HG03520 (cell line): ENCODE data around the gene GLI1.
A peak's percentile ranks its signal among the peaks of the same experiment; 100 is the strongest.
"Not testable (repeated sequence)": the region's sequence is repeated elsewhere in the genome, so short reads cannot be mapped to it uniquely, and the experiment has no call there.

ENCODE experiments used
- ATAC-seq: cut with Tn5 transposase; IDR thresholded peaks from one replicate; pipeline ENCODE4 v1.9.1; 2021; ENCODE audit warnings: mild to moderate bottlenecking, moderate library complexity; ENCODE audit not compliant: unreplicated experiment

The GLI1 gene

DNA sequence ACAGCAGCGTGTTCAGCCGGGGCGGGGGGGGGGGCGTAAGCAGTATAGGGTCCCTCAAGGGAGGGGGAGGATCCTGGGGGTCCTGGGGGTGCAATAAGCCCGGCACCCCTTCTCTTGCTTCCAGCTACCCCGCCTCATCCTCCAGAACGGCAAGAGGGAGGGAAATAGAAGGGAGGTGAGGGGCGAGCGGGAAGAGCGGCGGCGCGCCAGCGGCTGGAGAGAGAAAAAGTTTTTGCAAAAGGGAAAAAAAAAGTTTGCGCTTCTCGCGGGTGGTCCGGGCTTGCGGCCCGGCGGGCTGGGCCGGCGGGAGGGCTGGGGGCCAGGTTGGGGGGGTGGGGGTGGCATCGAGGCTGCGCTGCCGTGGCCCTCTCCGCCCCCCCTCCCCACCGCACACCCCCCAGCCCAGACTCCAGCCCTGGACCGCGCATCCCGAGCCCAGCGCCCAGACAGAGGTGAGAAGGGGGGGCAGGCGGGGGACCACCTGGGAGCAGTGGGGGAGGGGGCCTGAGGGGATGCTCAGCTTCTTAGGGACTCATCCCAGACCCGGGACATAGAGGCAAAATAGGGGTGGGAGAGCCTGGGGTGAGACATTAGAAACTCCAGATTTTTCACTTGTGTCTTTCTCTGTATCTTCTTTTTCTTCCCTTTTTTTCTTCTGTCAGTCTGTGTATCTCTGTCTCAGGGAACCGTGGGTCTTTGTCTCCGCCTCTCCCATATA, at the start of gene GLI1:
GLI1 (plus strand) TSS at position 36 of the 718 bp plus-strand sequence. CDS start 3,907 bp downstream, outside the sequence.
- ATAC-seq = no peak

- no peak for ATAC-seq
Observed at GRCh38 chr12:57410534-57410933, 49.1 kb upstream of the GLI1 start.

DNA sequence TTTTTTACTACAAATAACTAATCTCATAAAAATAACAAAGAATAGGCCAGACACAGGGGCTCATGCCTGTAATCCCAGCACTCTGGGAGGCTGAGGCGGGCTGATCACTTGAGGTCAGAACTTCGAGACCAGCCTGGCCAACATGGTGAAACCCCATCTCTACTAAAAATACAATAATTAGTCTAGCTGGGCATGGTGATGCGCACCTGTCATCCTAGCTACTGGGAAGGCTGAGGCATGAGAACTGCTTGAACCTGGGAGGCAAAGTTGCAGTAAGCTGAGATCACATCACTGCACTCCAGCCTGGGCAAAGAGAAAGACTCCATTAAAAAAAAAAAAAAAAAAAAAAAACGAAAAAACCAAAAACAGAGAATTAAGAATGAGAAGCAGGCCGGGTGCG, 45.4 kb upstream of the GLI1 start:
- not testable (repeated sequence) for ATAC-seq

DNA sequence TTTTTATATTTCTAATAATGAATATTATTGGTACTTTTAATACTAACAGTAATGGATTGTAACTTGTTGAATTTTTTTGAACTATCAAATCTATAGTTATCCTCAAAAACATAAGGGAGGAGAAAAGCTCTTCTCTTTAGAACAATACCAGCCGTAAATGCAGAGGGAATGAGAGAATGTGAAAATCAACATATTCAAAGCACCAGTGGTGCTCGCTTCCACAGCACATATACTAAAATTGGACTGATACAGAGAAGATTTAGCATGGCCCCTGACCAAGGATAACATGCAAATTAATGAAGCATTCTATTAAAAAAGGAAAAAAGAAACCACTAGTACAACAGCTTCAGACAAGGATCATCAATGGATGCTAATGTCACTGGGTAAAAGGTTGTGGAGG, 44.5 kb upstream of the GLI1 start:
- no peak for ATAC-seq

DNA sequence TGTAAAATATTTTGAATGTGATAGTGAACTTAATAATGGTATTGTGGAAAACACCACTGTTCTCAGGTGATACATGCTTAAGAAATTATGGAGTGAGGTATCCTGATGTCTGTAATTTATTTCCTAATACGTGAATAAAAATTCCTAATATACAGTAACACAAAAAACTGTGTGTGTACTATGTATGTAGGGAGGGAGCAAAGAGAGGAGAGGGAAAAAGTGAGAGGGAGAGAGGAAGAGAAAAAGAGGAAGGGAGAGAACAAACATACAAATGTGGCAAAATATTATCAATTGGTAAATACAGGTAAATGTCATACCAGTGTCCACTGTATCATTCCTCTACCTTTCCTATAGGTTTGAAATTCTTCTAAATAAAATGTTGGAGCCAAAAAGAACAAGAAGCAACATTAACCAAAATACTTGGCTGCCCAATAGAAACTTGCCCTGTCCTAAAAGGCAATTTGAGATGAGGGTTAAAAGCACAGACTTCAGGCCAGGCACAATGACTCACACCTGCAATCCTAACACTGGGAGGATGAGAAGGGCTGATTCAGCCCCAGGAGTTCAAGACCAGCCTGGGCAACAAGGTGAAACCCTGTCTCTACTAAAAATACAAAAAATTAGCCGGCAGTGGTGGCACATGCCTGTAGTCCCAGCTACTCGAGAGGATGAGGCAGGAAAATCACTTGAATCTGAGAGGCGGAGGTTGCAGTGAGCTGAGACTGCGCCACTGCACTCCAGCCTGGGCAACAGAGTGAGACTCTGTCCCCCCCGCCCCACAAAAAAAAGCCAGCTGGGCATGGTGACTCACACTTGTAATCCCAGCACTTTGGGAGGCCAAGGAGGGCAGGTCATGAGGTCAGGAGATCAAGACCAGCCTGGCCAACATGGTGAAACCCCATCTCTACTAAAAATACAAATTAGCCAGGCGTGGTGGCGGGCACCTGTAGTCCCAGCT, 43.3 kb upstream of the GLI1 start:
- ATAC-seq = no peak

GRCh38 chr12:57418255-57418654, 41.3 kb upstream of the GLI1 start:
- no peak for ATAC-seq

DNA sequence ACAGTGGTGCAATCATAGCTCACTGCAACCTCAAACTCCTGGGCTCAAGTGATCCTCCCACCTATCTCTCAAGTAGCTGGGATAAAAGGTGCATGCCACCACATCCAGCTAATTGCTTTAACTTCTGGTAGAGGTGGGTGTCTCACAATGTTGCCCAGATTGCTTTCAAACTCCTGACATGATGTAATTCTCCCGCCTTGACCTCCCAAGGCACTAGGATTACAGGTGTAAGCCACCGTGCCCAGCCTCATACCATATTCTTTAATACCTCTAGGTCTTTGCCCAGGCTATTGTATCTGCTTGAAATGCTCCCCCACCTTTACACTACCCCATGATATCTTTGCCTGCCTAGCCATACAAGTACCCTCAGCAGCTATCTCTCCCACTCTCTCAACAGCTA, 40.1 kb upstream of the GLI1 start:
- no peak for ATAC-seq

DNA sequence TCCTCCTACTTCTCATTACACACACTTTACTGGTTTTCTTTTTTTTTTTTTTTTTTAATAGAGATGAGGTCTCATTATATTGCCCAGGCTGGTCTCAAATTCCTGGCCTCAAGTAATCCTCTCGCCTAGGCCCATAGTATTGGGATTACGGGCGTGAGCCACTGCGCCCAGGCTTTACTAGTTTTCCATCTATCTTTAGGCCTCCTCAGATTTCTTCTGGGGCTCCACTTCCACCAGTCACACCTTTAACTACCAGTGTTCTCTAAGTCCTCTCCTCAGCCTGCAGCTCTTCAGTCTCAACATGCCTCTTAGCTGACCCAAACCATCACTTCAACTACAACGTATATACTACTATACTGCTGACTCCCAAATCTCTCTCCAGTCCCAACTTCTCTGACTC, 39.1 kb upstream of the GLI1 start:
- ATAC-seq = no peak

GRCh38 chr12:57426948-57427347, 32.6 kb upstream of the GLI1 start:
- not testable (repeated sequence) for ATAC-seq

GRCh38 chr12:57428965-57429364, 30.6 kb upstream of the GLI1 start:
- ATAC-seq = no peak

DNA sequence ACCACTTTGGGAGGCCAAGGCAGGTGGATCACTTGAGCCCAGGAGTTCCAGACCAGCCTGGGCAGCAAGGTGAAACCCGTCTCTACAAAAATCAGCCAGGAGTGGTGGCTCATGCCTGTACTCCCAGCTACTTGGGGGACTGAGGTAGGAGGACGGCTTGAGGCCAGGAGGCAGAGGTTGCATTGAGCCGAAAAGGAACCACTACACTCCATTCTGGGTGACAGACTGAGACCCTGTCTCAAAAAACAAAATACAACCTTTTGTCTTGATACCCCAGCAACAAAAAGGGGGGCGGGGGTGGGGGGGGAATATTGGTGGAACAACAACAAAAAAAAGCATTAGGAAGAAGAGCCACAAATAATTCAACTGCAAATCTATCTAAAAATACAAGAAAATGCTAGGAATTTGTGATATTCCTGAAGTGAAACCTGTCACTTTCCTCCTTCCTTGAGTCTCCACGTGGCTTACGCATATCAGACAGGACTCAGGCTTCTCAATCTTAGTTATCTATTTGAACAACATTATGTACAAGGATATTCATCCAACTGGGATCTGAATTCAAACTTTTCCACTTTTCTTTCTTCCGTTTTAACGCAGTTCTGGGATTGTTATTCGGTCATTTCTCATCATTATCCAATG, 30.0 kb upstream of the GLI1 start:
- ATAC-seq = no peak

DNA sequence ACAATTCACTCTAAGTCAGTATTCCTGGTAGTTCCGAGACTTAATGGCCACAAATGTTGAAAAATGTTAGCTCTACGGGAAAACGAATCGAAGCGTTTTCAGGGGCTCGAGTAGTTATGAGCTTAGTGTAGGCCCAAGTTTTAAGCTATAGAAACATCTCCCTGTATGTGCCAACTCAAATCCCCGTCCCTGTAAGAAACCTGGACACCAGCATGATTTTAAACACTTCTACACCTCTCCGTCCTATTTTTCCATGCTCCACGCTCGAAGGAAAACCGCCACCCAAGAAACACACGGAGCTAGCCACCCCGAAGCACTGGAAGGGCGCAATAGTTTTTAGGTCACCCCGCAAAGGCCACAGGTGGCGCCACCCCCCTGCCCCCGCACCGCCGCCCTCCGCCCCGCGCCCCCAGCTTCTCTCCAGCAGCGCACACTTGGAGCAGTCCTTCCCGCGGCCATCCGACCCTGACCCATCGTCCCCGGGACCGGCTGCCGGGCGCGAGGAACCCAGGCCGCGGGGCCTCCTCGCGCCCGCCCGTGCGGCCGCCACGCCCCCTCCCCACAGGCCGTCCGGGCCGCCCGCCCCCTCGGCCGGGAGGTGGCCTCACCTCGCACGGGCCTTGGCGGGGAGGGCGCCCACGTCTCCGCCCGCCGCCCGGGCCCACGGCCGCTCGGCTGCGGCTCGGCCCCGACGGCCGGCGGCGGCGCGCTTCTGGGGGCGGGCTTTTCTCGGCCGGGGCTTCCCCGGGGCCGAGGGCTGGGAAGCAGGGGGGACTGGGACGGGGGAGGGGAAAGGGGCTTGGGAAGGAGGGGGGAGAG, 29.3 kb upstream of the GLI1 start:
- ATAC-seq = peak; percentile 40

DNA sequence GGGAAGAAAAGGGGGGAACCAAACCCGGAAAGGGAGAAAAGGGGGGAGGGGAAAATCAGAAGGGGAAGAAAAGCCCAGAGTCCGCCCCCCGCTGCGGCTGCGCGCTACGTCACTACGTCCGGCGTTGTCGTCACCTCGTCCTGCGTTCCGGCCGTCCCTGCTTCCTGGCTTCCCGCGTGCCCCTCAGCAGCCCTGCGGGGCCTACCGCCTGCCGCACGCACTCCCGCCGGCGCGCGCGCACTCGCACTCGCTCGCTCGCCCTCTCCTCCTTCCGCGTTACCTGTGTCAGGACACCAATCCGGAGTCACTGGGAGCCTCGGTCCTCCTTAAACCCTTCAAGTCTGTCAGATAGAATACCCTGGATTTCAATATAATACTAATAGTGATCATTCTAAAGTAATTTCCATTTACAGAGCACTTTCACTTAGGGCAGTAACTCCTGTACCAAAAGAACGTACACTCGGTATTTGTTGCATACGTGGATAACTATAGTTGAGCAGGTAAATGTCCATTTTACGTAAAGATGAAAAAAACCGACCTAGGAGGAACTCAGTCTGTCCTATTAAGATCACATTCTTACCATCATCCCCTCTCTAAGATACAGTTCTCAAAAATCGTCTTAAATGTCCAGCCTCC, 28.5 kb upstream of the GLI1 start, which contains the start of gene R3HDM2:
R3HDM2 (minus strand) TSS at position 113 of the 636 bp plus-strand sequence. CDS start 120,615 bp downstream, outside the sequence.
- ATAC-seq = peak; percentile 89

- ATAC-seq = no peak
Observed at GRCh38 chr12:57431654-57432188, 27.9 kb upstream of the GLI1 start.

GRCh38 chr12:57433370-57433769, 26.2 kb upstream of the GLI1 start:
- no peak for ATAC-seq

- ATAC-seq = no peak
Observed at GRCh38 chr12:57434517-57435223, 24.9 kb upstream of the GLI1 start, which contains the start of gene INHBC. Gene INHBC, plus strand, starts transcription at chr12:57434784. Its CDS starts 103 bp downstream, at chr12:57434887.

GRCh38 chr12:57435293-57435692, 24.3 kb upstream of the GLI1 start:
- no peak for ATAC-seq

- no peak for ATAC-seq
Observed at GRCh38 chr12:57438400-57438799, 21.2 kb upstream of the GLI1 start.

DNA sequence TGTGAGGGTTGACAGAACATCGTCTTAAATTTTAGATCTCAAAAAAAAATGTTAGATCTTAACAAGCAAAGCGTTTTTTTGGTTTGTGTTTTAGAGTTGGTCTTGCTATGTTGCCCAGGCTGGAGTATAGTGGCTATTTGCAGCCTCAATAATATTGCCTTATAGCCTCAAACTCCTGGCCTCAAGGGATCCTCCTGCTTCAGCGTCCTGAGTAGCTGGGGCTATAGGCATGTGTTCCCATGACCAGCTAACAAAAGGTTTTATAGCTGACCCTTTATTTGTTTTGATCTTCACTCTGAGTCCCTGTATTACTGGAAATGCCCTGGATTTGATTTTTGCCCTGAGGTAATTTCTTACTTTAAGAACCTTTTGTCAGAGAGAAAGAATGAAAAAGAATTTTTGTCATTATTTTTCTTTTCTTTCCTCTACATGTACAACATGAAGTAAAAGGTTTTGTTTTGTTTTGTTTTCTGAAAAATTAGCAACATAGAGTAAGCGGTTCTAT, 19.8 kb upstream of the GLI1 start:
- no peak for ATAC-seq
